ENCODE measurements around the gene ECEL1.

ECEL1 gene

DNA sequence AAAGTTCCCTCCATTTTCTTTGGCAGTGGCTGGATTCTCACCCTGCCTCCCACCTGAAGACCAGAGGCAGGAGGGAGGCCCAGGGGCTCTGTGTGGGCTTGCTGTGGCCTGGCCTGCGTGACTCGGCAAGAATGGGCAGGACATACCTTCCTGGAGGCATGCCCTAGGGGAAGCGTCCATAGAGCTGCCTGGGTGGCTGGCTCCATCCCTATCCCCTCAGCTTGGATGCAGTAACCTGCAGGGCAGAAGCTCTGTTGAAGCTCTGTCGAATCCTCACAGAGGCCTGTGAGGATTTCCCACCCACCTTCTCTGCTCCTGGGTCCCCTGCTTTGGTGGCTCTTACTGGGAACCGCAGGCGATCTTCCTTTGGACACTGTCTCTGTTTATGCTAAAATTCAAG is 31.2 kb upstream of the ECEL1 start:
- TF ChIP-seq EZH2phosphoT487 (conservative IDR thresholded peaks at IDR 0.05; ENCODE audit: low read length), result no peak
- TF ChIP-seq, protein P1, sequence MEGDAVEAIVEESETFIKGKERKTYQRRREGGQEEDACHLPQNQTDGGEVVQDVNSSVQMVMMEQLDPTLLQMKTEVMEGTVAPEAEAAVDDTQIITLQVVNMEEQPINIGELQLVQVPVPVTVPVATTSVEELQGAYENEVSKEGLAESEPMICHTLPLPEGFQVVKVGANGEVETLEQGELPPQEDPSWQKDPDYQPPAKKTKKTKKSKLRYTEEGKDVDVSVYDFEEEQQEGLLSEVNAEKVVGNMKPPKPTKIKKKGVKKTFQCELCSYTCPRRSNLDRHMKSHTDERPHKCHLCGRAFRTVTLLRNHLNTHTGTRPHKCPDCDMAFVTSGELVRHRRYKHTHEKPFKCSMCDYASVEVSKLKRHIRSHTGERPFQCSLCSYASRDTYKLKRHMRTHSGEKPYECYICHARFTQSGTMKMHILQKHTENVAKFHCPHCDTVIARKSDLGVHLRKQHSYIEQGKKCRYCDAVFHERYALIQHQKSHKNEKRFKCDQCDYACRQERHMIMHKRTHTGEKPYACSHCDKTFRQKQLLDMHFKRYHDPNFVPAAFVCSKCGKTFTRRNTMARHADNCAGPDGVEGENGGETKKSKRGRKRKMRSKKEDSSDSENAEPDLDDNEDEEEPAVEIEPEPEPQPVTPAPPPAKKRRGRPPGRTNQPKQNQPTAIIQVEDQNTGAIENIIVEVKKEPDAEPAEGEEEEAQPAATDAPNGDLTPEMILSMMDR (IDR thresholded peaks at IDR 0.05; ENCODE audit: insufficient read depth, low read length, poor library complexity, severe bottlenecking), result no peak
- no peaks in the 10 kb centered on the region for H3K36me3 ChIP-seq (ENCODE audit: low read length)
- H3K9ac ChIP-seq (ENCODE audit: low read length), result no peak overlapping the region
- no peak overlapping the region for H3K4me3 ChIP-seq (ENCODE audit: insufficient read depth, low read length, poor library complexity, severe bottlenecking)
- H3K27me3 ChIP-seq (ENCODE audit: low read length), result no peaks in the 10 kb centered on the region
- no peaks in the 10 kb centered on the region for H3K9me2 ChIP-seq (replicated peaks; ENCODE audit: insufficient read depth, low read length)
- no peak overlapping the region for H3K4me2 ChIP-seq (ENCODE audit: low read depth, low read length, poor library complexity, severe bottlenecking)
- H3K9me3 ChIP-seq (ENCODE audit: insufficient read depth, low read length), result no peaks in the 10 kb centered on the region
- H3K27ac ChIP-seq (ENCODE audit: low read depth, low read length), result no peak overlapping the region
- no peaks in the 10 kb centered on the region for H3F3A ChIP-seq (ENCODE audit: insufficient read depth)
- no peaks in the 10 kb centered on the region for H4K20me1 ChIP-seq (ENCODE audit: low read depth, low read length)
- H2AFZ ChIP-seq (ENCODE audit: low read depth, low read length, severe bottlenecking), result no peak overlapping the region
- no peaks in the 10 kb centered on the region for H3K79me2 ChIP-seq (ENCODE audit: insufficient read depth, low read length)

DNA sequence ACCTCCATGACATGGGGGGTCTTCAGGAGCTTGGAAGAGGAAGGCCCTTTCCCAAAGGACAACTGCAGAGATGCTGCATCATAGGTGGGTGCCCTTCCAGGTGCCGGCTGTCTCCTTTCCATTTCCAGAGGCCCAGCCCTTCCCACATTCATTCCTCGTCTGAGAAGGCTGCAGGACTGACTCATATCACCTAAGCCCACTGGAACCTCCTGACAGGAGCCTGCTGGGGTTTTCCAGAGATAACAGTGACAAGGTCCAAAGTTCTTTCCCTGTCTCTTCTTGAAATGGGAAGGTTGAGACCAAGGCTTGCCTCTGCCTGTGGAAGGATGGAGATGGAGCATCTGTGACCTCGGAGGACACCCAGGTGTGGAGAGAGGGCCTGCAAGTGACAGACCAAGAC is 28.9 kb upstream of the ECEL1 start:
- Histone ChIP-seq H3K27me3 (ENCODE audit: low read length) (no peaks in the 10 kb centered on the region), H3K36me3 (ENCODE audit: low read length) (no peaks in the 10 kb centered on the region), H3K9ac (ENCODE audit: low read length) (no peak overlapping the region), H3K9me3 (ENCODE audit: insufficient read depth, low read length) (no peaks in the 10 kb centered on the region), H3F3A (ENCODE audit: insufficient read depth) (no peaks in the 10 kb centered on the region), H2AFZ (ENCODE audit: low read depth, low read length, severe bottlenecking) (no peak overlapping the region), H4K20me1 (ENCODE audit: low read depth, low read length) (no peaks in the 10 kb centered on the region), H3K4me3 (ENCODE audit: insufficient read depth, low read length, poor library complexity, severe bottlenecking) (no peak overlapping the region), H3K79me2 (ENCODE audit: insufficient read depth, low read length) (no peaks in the 10 kb centered on the region), H3K4me2 (ENCODE audit: low read depth, low read length, poor library complexity, severe bottlenecking) (no peak overlapping the region), H3K27ac (ENCODE audit: low read depth, low read length) (no peak overlapping the region), H3K9me2 (replicated peaks; ENCODE audit: insufficient read depth, low read length) (no peaks in the 10 kb centered on the region)
- no peak for TF ChIP-seq EZH2phosphoT487 (conservative IDR thresholded peaks at IDR 0.05; ENCODE audit: low read length)
- TF ChIP-seq, protein P1 (IDR thresholded peaks at IDR 0.05; ENCODE audit: insufficient read depth, low read length, poor library complexity, severe bottlenecking), result no peak

DNA sequence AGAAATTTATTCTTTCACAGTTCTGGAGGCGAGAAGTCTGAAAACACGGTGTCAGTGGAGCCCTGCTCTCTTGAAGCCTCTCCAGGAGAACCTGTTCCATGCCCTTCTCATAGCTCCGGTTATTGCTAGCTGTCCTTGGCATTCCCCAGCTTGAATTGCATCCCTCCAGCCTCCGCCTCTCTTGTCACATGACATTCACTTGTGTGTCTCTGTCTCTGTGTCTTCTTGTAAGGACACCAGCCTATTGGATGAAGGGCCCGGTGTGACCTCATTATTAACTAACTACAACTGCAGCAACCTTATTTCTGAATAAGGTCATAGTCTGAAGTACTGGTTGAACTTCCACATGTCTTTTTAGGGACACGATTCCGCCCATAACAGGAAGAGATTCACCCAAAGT is 28.0 kb upstream of the ECEL1 start:
- H3K4me2 ChIP-seq (ENCODE audit: low read depth, low read length, poor library complexity, severe bottlenecking), result no peak overlapping the region
- H4K20me1 ChIP-seq (ENCODE audit: low read depth, low read length), result no peaks in the 10 kb centered on the region
- TF ChIP-seq, protein P1 (IDR thresholded peaks at IDR 0.05; ENCODE audit: insufficient read depth, low read length, poor library complexity, severe bottlenecking), result no peak
- no peak for TF ChIP-seq EZH2phosphoT487 (conservative IDR thresholded peaks at IDR 0.05; ENCODE audit: low read length)
- no peak overlapping the region for H2AFZ ChIP-seq (ENCODE audit: low read depth, low read length, severe bottlenecking)
- no peaks in the 10 kb centered on the region for H3K9me3 ChIP-seq (ENCODE audit: insufficient read depth, low read length)
- H3K27ac ChIP-seq (ENCODE audit: low read depth, low read length), result no peak overlapping the region
- H3K9me2 ChIP-seq (replicated peaks; ENCODE audit: insufficient read depth, low read length), result no peaks in the 10 kb centered on the region
- H3K9ac ChIP-seq (ENCODE audit: low read length), result no peak overlapping the region
- no peaks in the 10 kb centered on the region for H3K36me3 ChIP-seq (ENCODE audit: low read length)
- H3K4me3 ChIP-seq (ENCODE audit: insufficient read depth, low read length, poor library complexity, severe bottlenecking), result no peak overlapping the region
- H3K79me2 ChIP-seq (ENCODE audit: insufficient read depth, low read length), result no peaks in the 10 kb centered on the region
- H3F3A ChIP-seq (ENCODE audit: insufficient read depth), result no peaks in the 10 kb centered on the region
- no peaks in the 10 kb centered on the region for H3K27me3 ChIP-seq (ENCODE audit: low read length)
